ENCODE measurements around the gene ZBTB20. TPM values are rescaled to one million over a fixed set of nuclear protein-coding genes. Genes with fewer than 3 reads are reported as not detected.

ZBTB20 gene
- total RNA-seq, 1 experiment from 2014 or later = 1.6 TPM

- Histone ChIP-seq H3K79me2 (ENCODE audit: low read length) (no peaks in the 10 kb centered on the region), H3K9ac (ENCODE audit: low read length) (no peak overlapping the region), H3K36me3 (ENCODE audit: insufficient read depth, low read length) (no peaks in the 10 kb centered on the region), H3K4me3 (ENCODE audit: low read length) (no peak overlapping the region), H3K9me3 (ENCODE audit: low read length) (no peaks in the 10 kb centered on the region), H4K20me1 (ENCODE audit: insufficient read depth, low read depth, low read length) (no peaks in the 10 kb centered on the region), H2AFZ (ENCODE audit: low read length) (no peak overlapping the region), H3K27me3 (ENCODE audit: low read length) (no peaks in the 10 kb centered on the region), H3K27ac (ENCODE audit: low read length) (no peak overlapping the region), H3K4me1 (ENCODE audit: low read length) (no peaks in the 10 kb centered on the region), H3K9me2 (replicated peaks; ENCODE audit: insufficient read depth, low read length) (no peaks in the 10 kb centered on the region), H3K4me2 (ENCODE audit: low read depth, low read length, poor library complexity, severe bottlenecking) (no peak overlapping the region)
- no peak for DNase-seq
These were observed 546.5 kb downstream of the ZBTB20 start for GRCh38 chr3:114600571-114600970.

- no peaks in the 10 kb centered on the region for H3K4me1 ChIP-seq (ENCODE audit: low read length)
- no peak overlapping the region for H3K4me3 ChIP-seq (ENCODE audit: low read length)
- no peak overlapping the region for H3K9ac ChIP-seq (ENCODE audit: low read length)
- DNase-seq = no peak
- H3K9me3 ChIP-seq (ENCODE audit: low read length) = no peaks in the 10 kb centered on the region
- no peaks in the 10 kb centered on the region for H3K79me2 ChIP-seq (ENCODE audit: low read length)
- H2AFZ ChIP-seq (ENCODE audit: low read length) = no peak overlapping the region
- no peaks in the 10 kb centered on the region for H4K20me1 ChIP-seq (ENCODE audit: insufficient read depth, low read depth, low read length)
- H3K27ac ChIP-seq (ENCODE audit: low read length) = no peak overlapping the region
- H3K9me2 ChIP-seq (replicated peaks; ENCODE audit: insufficient read depth, low read length) = no peaks in the 10 kb centered on the region
- no peaks in the 10 kb centered on the region for H3K36me3 ChIP-seq (ENCODE audit: insufficient read depth, low read length)
- H3K27me3 ChIP-seq (ENCODE audit: low read length) = no peaks in the 10 kb centered on the region
- no peak overlapping the region for H3K4me2 ChIP-seq (ENCODE audit: low read depth, low read length, poor library complexity, severe bottlenecking)
These were observed 549.2 kb downstream of the ZBTB20 start for GRCh38 chr3:114597871-114598270.

- H4K20me1 ChIP-seq (ENCODE audit: insufficient read depth, low read depth, low read length) = no peaks in the 10 kb centered on the region
- no peaks in the 10 kb centered on the region for H3K27me3 ChIP-seq (ENCODE audit: low read length)
- H3K79me2 ChIP-seq (ENCODE audit: low read length) = no peaks in the 10 kb centered on the region
- no peak overlapping the region for H3K4me2 ChIP-seq (ENCODE audit: low read depth, low read length, poor library complexity, severe bottlenecking)
- no peaks in the 10 kb centered on the region for H3K9me2 ChIP-seq (replicated peaks; ENCODE audit: insufficient read depth, low read length)
- no peak overlapping the region for H2AFZ ChIP-seq (ENCODE audit: low read length)
- H3K27ac ChIP-seq (ENCODE audit: low read length) = no peak overlapping the region
- no peak overlapping the region for H3K4me3 ChIP-seq (ENCODE audit: low read length)
- no peaks in the 10 kb centered on the region for H3K9me3 ChIP-seq (ENCODE audit: low read length)
- H3K4me1 ChIP-seq (ENCODE audit: low read length) = no peaks in the 10 kb centered on the region
- no peak overlapping the region for H3K9ac ChIP-seq (ENCODE audit: low read length)
- no peak for DNase-seq
- H3K36me3 ChIP-seq (ENCODE audit: insufficient read depth, low read length) = no peaks in the 10 kb centered on the region
These were observed 550.1 kb downstream of the ZBTB20 start for GRCh38 chr3:114597012-114597411.

- no peak overlapping the region for H3K9ac ChIP-seq (ENCODE audit: low read length)
- no peak for DNase-seq
- H3K27me3 ChIP-seq (ENCODE audit: low read length) = no peaks in the 10 kb centered on the region
- no peak overlapping the region for H3K4me3 ChIP-seq (ENCODE audit: low read length)
- H2AFZ ChIP-seq (ENCODE audit: low read length) = no peak overlapping the region
- no peak overlapping the region for H3K27ac ChIP-seq (ENCODE audit: low read length)
- no peaks in the 10 kb centered on the region for H4K20me1 ChIP-seq (ENCODE audit: insufficient read depth, low read depth, low read length)
- no peak overlapping the region for H3K4me2 ChIP-seq (ENCODE audit: low read depth, low read length, poor library complexity, severe bottlenecking)
- H3K9me3 ChIP-seq (ENCODE audit: low read length) = no peaks in the 10 kb centered on the region
- no peaks in the 10 kb centered on the region for H3K4me1 ChIP-seq (ENCODE audit: low read length)
- no peaks in the 10 kb centered on the region for H3K79me2 ChIP-seq (ENCODE audit: low read length)
- no peaks in the 10 kb centered on the region for H3K36me3 ChIP-seq (ENCODE audit: insufficient read depth, low read length)
- H3K9me2 ChIP-seq (replicated peaks; ENCODE audit: insufficient read depth, low read length) = no peaks in the 10 kb centered on the region
These were observed 550.9 kb downstream of the ZBTB20 start for GRCh38 chr3:114596147-114596546.

- Histone ChIP-seq H3K9ac (ENCODE audit: low read length) (no peak overlapping the region), H3K27me3 (ENCODE audit: low read length) (no peaks in the 10 kb centered on the region), H3K79me2 (ENCODE audit: low read length) (no peaks in the 10 kb centered on the region), H3K36me3 (ENCODE audit: insufficient read depth, low read length) (no peaks in the 10 kb centered on the region), H4K20me1 (ENCODE audit: insufficient read depth, low read depth, low read length) (no peaks in the 10 kb centered on the region), H3K4me3 (ENCODE audit: low read length) (no peak overlapping the region), H3K4me2 (ENCODE audit: low read depth, low read length, poor library complexity, severe bottlenecking) (no peak overlapping the region), H3K4me1 (ENCODE audit: low read length) (no peaks in the 10 kb centered on the region), H3K9me2 (replicated peaks; ENCODE audit: insufficient read depth, low read length) (no peaks in the 10 kb centered on the region), H2AFZ (ENCODE audit: low read length) (no peak overlapping the region), H3K27ac (ENCODE audit: low read length) (no peak overlapping the region), H3K9me3 (ENCODE audit: low read length) (no peaks in the 10 kb centered on the region)
- DNase-seq = no peak
These were observed 551.5 kb downstream of the ZBTB20 start for GRCh38 chr3:114595522-114596028.

- Histone ChIP-seq H3K4me2 (ENCODE audit: low read depth, low read length, poor library complexity, severe bottlenecking) (no peak overlapping the region), H3K9me2 (replicated peaks; ENCODE audit: insufficient read depth, low read length) (no peaks in the 10 kb centered on the region), H2AFZ (ENCODE audit: low read length) (no peak overlapping the region), H3K36me3 (ENCODE audit: insufficient read depth, low read length) (no peaks in the 10 kb centered on the region), H3K27ac (ENCODE audit: low read length) (no peak overlapping the region), H3K4me1 (ENCODE audit: low read length) (no peaks in the 10 kb centered on the region), H4K20me1 (ENCODE audit: insufficient read depth, low read depth, low read length) (no peaks in the 10 kb centered on the region), H3K9ac (ENCODE audit: low read length) (no peak overlapping the region), H3K27me3 (ENCODE audit: low read length) (no peaks in the 10 kb centered on the region), H3K79me2 (ENCODE audit: low read length) (no peaks in the 10 kb centered on the region), H3K9me3 (ENCODE audit: low read length) (no peaks in the 10 kb centered on the region), H3K4me3 (ENCODE audit: low read length) (no peak overlapping the region)
- DNase-seq = no peak
These were observed 556.6 kb downstream of the ZBTB20 start for GRCh38 chr3:114590309-114591047.

GRCh38 chr3:114587986-114588385 is 559.1 kb downstream of the ZBTB20 start:
- Histone ChIP-seq H3K79me2 (ENCODE audit: low read length) (no peaks in the 10 kb centered on the region), H3K4me2 (ENCODE audit: low read depth, low read length, poor library complexity, severe bottlenecking) (no peak overlapping the region), H2AFZ (ENCODE audit: low read length) (no peak overlapping the region), H3K27ac (ENCODE audit: low read length) (no peak overlapping the region), H3K27me3 (ENCODE audit: low read length) (no peaks in the 10 kb centered on the region), H3K4me3 (ENCODE audit: low read length) (no peak overlapping the region), H3K4me1 (ENCODE audit: low read length) (no peaks in the 10 kb centered on the region), H4K20me1 (ENCODE audit: insufficient read depth, low read depth, low read length) (no peaks in the 10 kb centered on the region), H3K9me3 (ENCODE audit: low read length) (no peaks in the 10 kb centered on the region), H3K9ac (ENCODE audit: low read length) (no peak overlapping the region), H3K36me3 (ENCODE audit: insufficient read depth, low read length) (no peaks in the 10 kb centered on the region), H3K9me2 (replicated peaks; ENCODE audit: insufficient read depth, low read length) (no peaks in the 10 kb centered on the region)
- no peak for DNase-seq

- no peak overlapping the region for H3K4me2 ChIP-seq (ENCODE audit: low read depth, low read length, poor library complexity, severe bottlenecking)
- no peak overlapping the region for H2AFZ ChIP-seq (ENCODE audit: low read length)
- H3K9me2 ChIP-seq (replicated peaks; ENCODE audit: insufficient read depth, low read length) = no peaks in the 10 kb centered on the region
- H3K4me3 ChIP-seq (ENCODE audit: low read length) = no peak overlapping the region
- DNase-seq = no peak
- no peaks in the 10 kb centered on the region for H4K20me1 ChIP-seq (ENCODE audit: insufficient read depth, low read depth, low read length)
- no peak overlapping the region for H3K9ac ChIP-seq (ENCODE audit: low read length)
- no peaks in the 10 kb centered on the region for H3K36me3 ChIP-seq (ENCODE audit: insufficient read depth, low read length)
- no peak overlapping the region for H3K27ac ChIP-seq (ENCODE audit: low read length)
- no peaks in the 10 kb centered on the region for H3K27me3 ChIP-seq (ENCODE audit: low read length)
- no peaks in the 10 kb centered on the region for H3K4me1 ChIP-seq (ENCODE audit: low read length)
- no peaks in the 10 kb centered on the region for H3K79me2 ChIP-seq (ENCODE audit: low read length)
- no peaks in the 10 kb centered on the region for H3K9me3 ChIP-seq (ENCODE audit: low read length)
These were observed 561.0 kb downstream of the ZBTB20 start for GRCh38 chr3:114586119-114586518.

Measured in Karpas-422 (cell line).